Colonic mucosa (tissue), 4 donors: Measurements from ENCODE around the gene ADGRB2. TPM values are rescaled to one million over a fixed set of nuclear protein-coding genes. Genes with fewer than 3 reads are reported as not detected.

ENCODE experiments used
- DNase-seq: peaks from one replicate; pipeline ENCODE4 v3.0.0-alpha.2; 2020
- H3K27ac ChIP-seq: fragments of 200-600 bp; one replicate; pipeline ENCODE4 v1.8.0; 2021
- H3K27me3 ChIP-seq: fragments of 200-600 bp; one replicate; pipeline ENCODE4 v1.8.0; 2021
- H3K36me3 ChIP-seq: fragments of 200-600 bp; one replicate; pipeline ENCODE4 v1.8.0; 2021
- H3K4me1 ChIP-seq: fragments of 200-600 bp; one replicate; pipeline ENCODE4 v1.8.0; 2021; ENCODE audit warnings: mild to moderate bottlenecking
- H3K4me3 ChIP-seq: fragments of 200-600 bp; one replicate; pipeline ENCODE4 v1.8.0; 2021
- H3K9ac ChIP-seq, 2 donors: one replicate each; pipeline ENCODE4 v1.7.0; 2013; ENCODE audit warnings: control low read depth in 2 of 2, low read depth in 2 of 2, low read length in 2 of 2
- H3K9me3 ChIP-seq: fragments of 200-600 bp; one replicate; pipeline ENCODE4 v1.8.0; 2021
- CTCF ChIP-seq: fragments of 200-600 bp; IDR thresholded peaks from one replicate; pipeline ENCODE4 v1.8.0; 2022; ENCODE audit warnings: antibody characterized with exemption, mild to moderate bottlenecking
- intact Hi-C: fragments of 100-400 bp; cut with DNase I; formaldehyde crosslinking; loops from one replicate; pipeline ENCODE4 v1.14.1; 2022
- total RNA-seq, 2 donors: library from RNA; stranded (reverse); fragmentation: NEBNext Ultra II Directional in 1 of 2; extraction: Animal tissue kit (Norgen Biotek cat#: 25700) in 1 of 2; gene quantifications; one replicate each; pipeline ENCODE4 v1.2.1, GENCODE V29; 2021
- donor health status: healthy.
- donor health status: DM: no; HTN: no; CAD: no.
- donor health status: DM: no; HTN: no; CAD: no.

The ADGRB2 gene
- total RNA-seq, 2 donors from 2014 or later = 0.59 to 1.6 TPM

GRCh38 chr1:31745096-31745945 is 18.8 kb downstream of the ADGRB2 start:
- no peak overlapping the region for H3K4me3 ChIP-seq
- H3K27me3 ChIP-seq = no peaks in the 10 kb centered on the region
- DNase-seq = peak; percentile 72
- TF ChIP-seq CTCF = peak; percentile 71
- no peaks in the 10 kb centered on the region for H3K36me3 ChIP-seq
- H3K27ac ChIP-seq = no peak overlapping the region
- H3K9me3 ChIP-seq = no peaks in the 10 kb centered on the region
- no peak overlapping the region for H3K9ac ChIP-seq
- H3K4me1 ChIP-seq = no peaks in the 10 kb centered on the region
- intact Hi-C loops = no loop called here

- Histone ChIP-seq H3K27ac (no peak overlapping the region), H3K9me3 (no peaks in the 10 kb centered on the region), H3K36me3 (no peaks in the 10 kb centered on the region), H3K9ac (peak overlapping the region in 1 of 2 donors; percentile 24), H3K4me1 (no peaks in the 10 kb centered on the region), H3K27me3 (no peaks in the 10 kb centered on the region), H3K4me3 (no peak overlapping the region)
- intact Hi-C loops = no loop called here
- no peak for TF ChIP-seq CTCF
- DNase-seq = no peak
These were observed 19.8 kb downstream of the ADGRB2 start for GRCh38 chr1:31744165-31744888.

GRCh38 chr1:31742462-31743212 is 21.5 kb downstream of the ADGRB2 start:
- H3K27me3 ChIP-seq = no peaks in the 10 kb centered on the region
- intact Hi-C loops = no loop called here
- H3K36me3 ChIP-seq = no peaks in the 10 kb centered on the region
- H3K4me1 ChIP-seq = no peaks in the 10 kb centered on the region
- TF ChIP-seq CTCF = no peak
- no peak overlapping the region for H3K4me3 ChIP-seq
- H3K9me3 ChIP-seq = no peaks in the 10 kb centered on the region
- H3K27ac ChIP-seq = no peak overlapping the region
- no peak overlapping the region for H3K9ac ChIP-seq
- no peak for DNase-seq

GRCh38 chr1:31739346-31739745 is 24.8 kb downstream of the ADGRB2 start:
- Histone ChIP-seq H3K36me3 (no peaks in the 10 kb centered on the region), H3K27me3 (no peaks in the 10 kb centered on the region), H3K9me3 (no peaks in the 10 kb centered on the region), H3K4me1 (no peaks in the 10 kb centered on the region), H3K9ac (peak overlapping the region in 1 of 2 donors; percentile 19), H3K27ac (no peak overlapping the region), H3K4me3 (no peak overlapping the region)
- intact Hi-C loops = no loop called here
- DNase-seq = peak; percentile 70
- no peak for TF ChIP-seq CTCF

GRCh38 chr1:31736675-31737074 is 27.5 kb downstream of the ADGRB2 start:
- TF ChIP-seq CTCF = no peak
- Histone ChIP-seq H3K27ac (no peak overlapping the region), H3K9ac (peak overlapping the region in 1 of 2 donors; percentile 5), H3K27me3 (no peaks in the 10 kb centered on the region), H3K9me3 (no peaks in the 10 kb centered on the region), H3K4me1 (no peaks in the 10 kb centered on the region), H3K4me3 (no peak overlapping the region), H3K36me3 (no peaks in the 10 kb centered on the region)
- DNase-seq = peak; percentile 44
- intact Hi-C loops = no loop called here
